GM23248 (cell line): ENCODE results near the gene PTX4.

ENCODE experiments used
- EZH2 ChIP-seq: fragments of 200-600 bp; sonication (generic); IDR thresholded peaks from 2 replicates; pipeline ENCODE4 v1.6.1; 2018; ENCODE audit warnings: antibody characterized with exemption, mild to moderate bottlenecking; ENCODE audit not compliant: insufficient read depth, poor library complexity, severe bottlenecking
- EZH2phosphoT487 ChIP-seq: fragments of 200-600 bp; sonication (generic); IDR thresholded peaks from 2 replicates; pipeline ENCODE4 v1.6.1; 2018; ENCODE audit warnings: antibody characterized with exemption, moderate library complexity, mild to moderate bottlenecking, low read depth; ENCODE audit not compliant: insufficient read depth

GRCh38 chr16:1447965-1448364 lies 40.8 kb downstream of the PTX4 start:
- TF ChIP-seq EZH2 (no peak), EZH2phosphoT487 (no peak)
